HG03354 (cell line): ENCODE data around the gene TM7SF3.

ENCODE experiments used
- ATAC-seq: cut with Tn5 transposase; IDR thresholded peaks from one replicate; pipeline ENCODE4 v1.9.1; 2021; ENCODE audit warnings: mild to moderate bottlenecking; ENCODE audit not compliant: unreplicated experiment, poor library complexity, severe bottlenecking

TM7SF3 gene

DNA sequence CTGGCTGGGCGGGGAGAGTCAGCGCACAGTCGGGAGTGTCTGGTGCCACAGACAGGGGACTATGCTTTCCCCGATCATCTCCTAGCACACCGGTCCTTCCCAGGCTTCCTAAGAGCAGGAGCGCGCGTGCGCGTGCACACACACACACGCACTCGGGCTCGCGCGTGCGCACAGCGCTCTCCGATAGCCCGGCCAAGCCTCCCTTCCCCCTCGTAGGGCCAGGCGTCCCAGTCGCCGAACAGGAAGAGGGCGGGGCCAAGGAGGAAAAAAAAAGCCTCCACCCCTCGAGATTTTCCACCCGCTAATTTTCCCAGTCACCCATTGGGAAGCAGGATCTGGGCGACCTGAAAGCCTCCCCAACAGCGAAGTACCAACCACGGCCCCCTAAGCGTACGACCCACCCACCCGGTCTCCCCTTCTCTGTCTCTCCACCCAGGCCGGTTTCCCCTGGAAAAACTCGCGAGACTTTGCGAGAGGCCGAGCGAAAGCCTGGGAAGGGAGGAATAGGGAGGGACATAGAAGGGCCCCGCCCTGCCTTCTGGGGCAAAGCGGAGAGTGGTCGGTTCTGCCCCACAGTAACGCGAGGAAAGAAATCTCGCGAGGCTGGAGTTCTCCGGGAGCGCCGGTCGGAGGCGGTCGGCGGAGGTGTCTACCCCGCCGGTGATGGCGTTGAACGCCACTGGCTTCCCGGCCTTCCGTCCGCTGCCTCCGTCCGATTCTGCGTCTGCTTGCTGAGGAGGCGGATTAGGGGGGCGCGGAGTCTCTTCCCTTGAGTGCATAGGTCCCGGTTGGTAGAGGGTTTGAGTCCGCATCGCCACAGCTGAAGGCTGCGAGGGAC lies 76.1 kb downstream of the TM7SF3 start, which contains the start of the genes FGFR1OP2 and INTS13:
TSS of gene FGFR1OP2 (plus strand) at position 608 of the 838 bp plus-strand sequence. CDS start 15,689 bp downstream, outside the sequence.
TSS of gene INTS13 (minus strand) at position 119 of the 838 bp plus-strand sequence. CDS start 1,178 bp downstream, outside the sequence.
- ATAC-seq = peak; percentile 87

DNA sequence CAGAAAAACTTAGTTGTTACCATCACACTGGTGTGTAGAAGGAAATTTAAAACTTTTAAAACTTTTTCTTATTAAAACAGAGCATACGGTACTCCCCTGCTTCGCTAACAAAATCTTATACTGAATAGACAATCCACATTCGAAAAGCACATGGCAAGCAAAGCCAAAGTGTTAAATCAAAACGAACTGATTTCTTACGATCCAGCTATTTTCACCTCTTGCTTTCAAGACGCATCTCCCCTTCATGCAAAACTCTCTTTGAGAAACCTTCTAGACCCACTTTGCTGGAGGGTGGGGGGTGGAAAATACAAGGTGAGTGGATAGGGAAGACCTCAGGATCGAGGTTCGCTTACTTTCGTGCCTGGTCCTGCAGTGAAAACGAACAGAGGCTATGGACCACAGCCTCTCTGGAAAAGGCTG lies 76.7 kb downstream of the TM7SF3 start:
- no peak for ATAC-seq

DNA sequence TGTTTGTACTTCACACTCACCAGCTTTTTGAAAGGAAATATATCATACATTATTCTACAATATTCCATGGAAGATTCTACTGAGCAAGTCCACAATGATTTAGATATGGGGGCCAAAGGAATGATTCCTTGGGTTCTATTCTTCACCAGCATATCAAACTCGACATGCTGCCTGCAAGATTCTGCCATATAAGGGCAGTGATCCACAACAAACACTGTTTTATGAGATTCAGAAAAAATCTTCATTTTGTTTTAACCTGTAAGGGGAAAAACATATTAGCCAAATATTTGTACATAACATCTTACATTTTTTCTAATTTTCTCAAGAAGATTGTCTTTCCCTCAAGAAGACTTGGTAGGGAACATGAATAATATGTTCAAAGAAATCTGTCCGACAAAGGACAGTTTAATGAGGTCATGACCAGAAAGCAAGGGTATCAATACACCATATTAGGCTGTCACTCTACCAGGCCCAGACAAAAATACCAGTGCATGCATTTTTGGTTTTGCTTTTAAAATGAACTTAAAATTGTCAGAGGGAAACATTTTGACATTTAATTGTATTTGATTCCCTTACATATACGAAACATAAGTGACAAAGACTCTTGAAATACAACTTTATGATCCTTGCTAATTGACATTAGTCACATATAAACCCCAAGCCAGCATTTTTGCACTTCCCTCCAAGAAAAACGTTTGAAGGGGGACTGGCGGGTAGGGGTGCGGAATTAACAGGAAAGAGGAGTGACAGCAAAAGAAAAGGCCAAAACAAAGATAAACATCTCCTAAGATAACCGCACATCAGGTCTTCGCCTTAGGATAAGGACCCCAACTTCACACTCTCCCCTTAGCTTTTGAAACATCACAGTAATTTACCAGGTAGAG lies 77.4 kb downstream of the TM7SF3 start:
- ATAC-seq = no peak

DNA sequence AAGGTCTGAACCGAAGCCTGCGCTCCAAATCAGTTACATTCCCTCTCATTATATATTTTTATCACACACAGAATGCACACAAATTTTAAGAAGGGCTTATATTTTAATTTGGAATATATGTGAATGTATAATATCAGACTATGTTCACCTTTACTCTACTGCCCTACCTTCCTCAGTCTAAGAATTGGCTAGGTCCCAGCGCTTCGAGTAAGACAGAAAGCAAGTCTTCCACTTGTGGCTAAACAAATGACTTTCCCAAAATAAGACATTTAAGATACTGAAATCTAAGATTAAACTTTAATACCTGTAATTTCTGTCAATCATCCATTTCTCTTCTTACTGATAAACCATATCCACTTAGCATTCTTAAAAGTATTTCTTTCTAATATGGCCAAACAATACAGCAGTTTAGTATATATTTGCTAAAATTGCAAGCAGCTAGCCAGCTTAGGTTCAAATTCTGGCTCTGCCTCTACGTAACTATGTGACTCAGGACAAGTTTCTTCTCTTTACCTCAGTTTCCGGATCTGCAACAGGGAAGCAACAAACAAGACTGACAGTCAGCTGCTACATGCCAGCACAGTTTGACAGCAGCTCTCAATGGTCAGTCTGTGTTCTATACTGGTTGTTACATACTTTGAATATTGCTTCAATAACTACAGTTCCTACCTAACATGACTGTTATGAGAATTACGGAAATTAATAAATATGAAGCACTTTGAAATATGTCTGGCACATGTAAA lies 78.4 kb downstream of the TM7SF3 start:
- ATAC-seq = no peak

DNA sequence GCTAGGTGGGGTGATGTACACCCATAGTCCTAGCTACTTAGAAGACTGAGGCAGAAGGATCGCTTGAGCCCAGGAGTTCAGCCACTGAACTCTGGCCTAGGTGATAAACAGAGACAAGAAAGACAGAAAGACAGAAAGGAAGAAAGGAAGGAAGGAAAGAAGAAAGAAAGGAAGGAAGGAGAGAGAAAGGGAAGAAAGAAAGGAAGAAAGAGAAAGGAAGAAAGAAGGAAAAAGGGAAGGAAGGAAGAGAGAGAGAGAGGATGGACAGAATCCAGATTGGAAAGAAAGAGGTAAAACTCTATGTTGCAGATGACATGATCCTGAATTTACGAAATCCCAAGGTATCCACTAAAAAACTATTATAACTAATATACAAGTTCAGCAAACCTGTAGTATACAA lies 84.6 kb downstream of the TM7SF3 start:
- no peak for ATAC-seq

DNA sequence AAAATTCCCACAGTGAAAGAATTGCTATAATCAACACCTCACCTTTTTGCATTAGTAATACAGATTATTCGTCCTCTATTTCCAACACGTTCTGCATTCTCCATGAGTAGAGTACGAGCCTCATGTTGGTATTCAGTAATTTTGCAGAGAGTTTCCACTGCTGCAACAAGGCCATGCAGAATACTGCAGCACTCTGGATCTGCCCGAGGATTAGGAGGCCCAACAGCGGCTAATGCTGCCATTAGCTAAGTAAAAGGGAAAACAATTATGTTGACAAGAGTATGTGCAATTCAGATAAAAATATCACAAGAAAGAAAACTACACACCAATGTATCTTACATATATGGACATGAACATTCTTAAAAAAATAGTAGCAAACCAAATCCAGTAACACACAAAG lies 85.5 kb downstream of the TM7SF3 start:
- ATAC-seq = no peak
